Liver (tissue), 9 donors: ENCODE measurements around the gene ARF5. TPM values are rescaled to one million over a fixed set of nuclear protein-coding genes. Genes with fewer than 3 reads are reported as not detected.
A peak's percentile ranks its signal among the peaks of the same experiment; 100 is the strongest.

Experiments used
- DNase-seq: peaks from one replicate; pipeline ENCODE4 v3.0.0-alpha.2; 2017; ENCODE audit warnings: low spot score
- H3K27ac ChIP-seq, 2 donors: one replicate each; pipeline ENCODE4 v1.7.0; 2013; ENCODE audit warnings: inconsistent platforms in 2 of 2, low read length in 2 of 2, control low read depth in 1 of 2, low read depth in 1 of 2, mild to moderate bottlenecking in 1 of 2
- H3K27me3 ChIP-seq, 4 donors: one replicate each; pipeline versions ENCODE4 v1.6.1 to v1.7.0; 2013; ENCODE audit warnings: low read length in 3 of 4, inconsistent platforms in 1 of 4, mild to moderate bottlenecking in 1 of 4, moderate library complexity in 1 of 4; ENCODE audit not compliant: control insufficient read depth in 4 of 4, insufficient read depth in 4 of 4
- H3K36me3 ChIP-seq, 4 donors: one replicate each; pipeline versions ENCODE4 v1.6.1 to v1.7.0; 2013; ENCODE audit warnings: low read length in 3 of 4, mild to moderate bottlenecking in 3 of 4, low read depth in 1 of 4, moderate library complexity in 1 of 4; ENCODE audit not compliant: control insufficient read depth in 4 of 4, insufficient read depth in 3 of 4
- H3K4me1 ChIP-seq, 4 donors: one replicate each; pipeline versions ENCODE4 v1.6.1 to v1.7.0; 2013; ENCODE audit warnings: low read length in 3 of 4, mild to moderate bottlenecking in 3 of 4, moderate library complexity in 1 of 4; ENCODE audit not compliant: control insufficient read depth in 4 of 4, insufficient read depth in 4 of 4
- H3K4me3 ChIP-seq, 3 donors: one replicate each; pipeline versions ENCODE4 v1.6.1 to v1.7.0; 2013; ENCODE audit warnings: low read length in 3 of 3, control low read depth in 1 of 3, low read depth in 1 of 3, mild to moderate bottlenecking in 1 of 3
- H3K9ac ChIP-seq, 2 donors: one replicate each; pipeline ENCODE4 v1.7.0; 2013; ENCODE audit warnings: low read length in 2 of 2, mild to moderate bottlenecking in 2 of 2, moderate library complexity in 2 of 2, control low read depth in 1 of 2, low read depth in 1 of 2
- H3K9me3 ChIP-seq, 4 donors: one replicate each; pipeline versions ENCODE4 v1.6.1 to v1.7.0; 2013; ENCODE audit warnings: low read length in 3 of 4; ENCODE audit not compliant: control insufficient read depth in 4 of 4
- ATF3 ChIP-seq: IDR thresholded peaks from 2 replicates; pipeline ENCODE4 v1.6.1; 2016; ENCODE audit warnings: antibody characterized with exemption
- EGR1 ChIP-seq, 2 donors: IDR thresholded peaks; 2 replicates each; pipeline ENCODE4 v1.6.1; 2016 to 2018; ENCODE audit warnings: antibody characterized with exemption in 2 of 2, low read depth in 2 of 2
- FOXA1 ChIP-seq: IDR thresholded peaks from 2 replicates; pipeline ENCODE4 v1.6.1; 2016; ENCODE audit warnings: antibody characterized with exemption
- FOXA2 ChIP-seq: IDR thresholded peaks from 2 replicates; pipeline ENCODE4 v1.6.1; 2016; ENCODE audit warnings: antibody characterized with exemption
- GABPA ChIP-seq, 2 donors: IDR thresholded peaks in 1 of 2; conservative IDR thresholded peaks in 1 of 2; 2 replicates each; pipeline ENCODE4 v1.6.1; 2016; ENCODE audit warnings: antibody characterized with exemption in 2 of 2, mild to moderate bottlenecking in 1 of 2, moderate library complexity in 1 of 2
- HNF4A ChIP-seq, 2 donors: conservative IDR thresholded peaks; 2 replicates each; pipeline ENCODE4 v1.6.1; 2016; ENCODE audit warnings: antibody characterized with exemption in 2 of 2, mild to moderate bottlenecking in 2 of 2
- HNF4G ChIP-seq: IDR thresholded peaks from 2 replicates; pipeline ENCODE4 v1.6.1; 2016; ENCODE audit warnings: antibody characterized with exemption
- JUND ChIP-seq, 2 donors: IDR thresholded peaks; 2 replicates each; pipeline ENCODE4 v1.6.1; 2016; ENCODE audit warnings: antibody characterized with exemption in 2 of 2
- NR2F2 ChIP-seq: IDR thresholded peaks from 2 replicates; pipeline ENCODE4 v1.6.1; 2016; ENCODE audit warnings: antibody characterized with exemption
- RAD21 ChIP-seq, 2 donors: IDR thresholded peaks; 2 replicates each; pipeline ENCODE4 v1.6.1; 2016; ENCODE audit warnings: antibody characterized with exemption in 2 of 2, mild to moderate bottlenecking in 2 of 2
- RXRA ChIP-seq, 2 donors: IDR thresholded peaks; 2 replicates each; pipeline ENCODE4 v1.6.1; 2017 to 2018; ENCODE audit warnings: antibody characterized with exemption in 2 of 2, mild to moderate bottlenecking in 1 of 2
- SP1 ChIP-seq: IDR thresholded peaks from 2 replicates; pipeline ENCODE4 v1.6.1; 2018; ENCODE audit warnings: antibody characterized with exemption, mild to moderate bottlenecking
- TAF1 ChIP-seq: conservative IDR thresholded peaks from 2 replicates; pipeline ENCODE4 v1.6.1; 2016; ENCODE audit warnings: antibody characterized with exemption, mild to moderate bottlenecking
- YY1 ChIP-seq: IDR thresholded peaks from 2 replicates; pipeline ENCODE4 v1.6.1; 2016; ENCODE audit warnings: antibody characterized with exemption, mild to moderate bottlenecking
- ZBTB33 ChIP-seq: IDR thresholded peaks from 2 replicates; pipeline ENCODE4 v1.6.1; 2016; ENCODE audit warnings: antibody characterized with exemption
- WGBS: extraction: QIAGEN DNeasy Blood & Tissue Kit; methylation state at CpG from one replicate; pipeline ENCODE4 v1.1.7; 2013; 5-methylcytosine and 5-hydroxymethylcytosine counted together
- polyA plus RNA-seq, 2 donors: library from polyadenylated mRNA; stranded (reverse) in 1 of 2; unstranded in 1 of 2; fragments of 200-250 nt in 1 of 2; fragments of >200 nt in 1 of 2; fragmentation: Nextera tagmentation in 1 of 2; extraction: Ambion mirVana in 1 of 2; gene quantifications; one replicate each; pipeline versions ENCODE4 v1.2.1 to v1.2.3, GENCODE V29; 2013 to 2015
- total RNA-seq, 2 donors: library from RNA; depleted of rRNA; stranded (reverse); fragments of >200 nt; gene quantifications; one replicate each; pipeline ENCODE4 v1.2.3, GENCODE V29; 2014
- TF ChIP-seq, protein P1 (sequence below): fragments of 150-350 bp; IDR thresholded peaks from 2 replicates; pipeline ENCODE4 v1.5.1; 2017; ENCODE audit warnings: improper control_type of control experiment, low read depth, low read length; ENCODE audit not compliant: missing input control
- TF ChIP-seq, protein P2 (sequence below): IDR thresholded peaks from 2 replicates; pipeline ENCODE4 v1.6.1; 2016; ENCODE audit warnings: antibody characterized with exemption, mild to moderate bottlenecking
- TF ChIP-seq, protein P3 (sequence below): IDR thresholded peaks from 2 replicates; pipeline ENCODE4 v1.6.1; 2016; ENCODE audit warnings: antibody characterized with exemption
- donor health status: healthy.
- donor health status: healthy.
- donor health status: healthy.
- donor health status: healthy.
- donor health status: healthy.

The ARF5 gene
- total and polyA plus RNA-seq, 4 donors = 47.8 to 90.0 (median 55.4) TPM

DNA sequence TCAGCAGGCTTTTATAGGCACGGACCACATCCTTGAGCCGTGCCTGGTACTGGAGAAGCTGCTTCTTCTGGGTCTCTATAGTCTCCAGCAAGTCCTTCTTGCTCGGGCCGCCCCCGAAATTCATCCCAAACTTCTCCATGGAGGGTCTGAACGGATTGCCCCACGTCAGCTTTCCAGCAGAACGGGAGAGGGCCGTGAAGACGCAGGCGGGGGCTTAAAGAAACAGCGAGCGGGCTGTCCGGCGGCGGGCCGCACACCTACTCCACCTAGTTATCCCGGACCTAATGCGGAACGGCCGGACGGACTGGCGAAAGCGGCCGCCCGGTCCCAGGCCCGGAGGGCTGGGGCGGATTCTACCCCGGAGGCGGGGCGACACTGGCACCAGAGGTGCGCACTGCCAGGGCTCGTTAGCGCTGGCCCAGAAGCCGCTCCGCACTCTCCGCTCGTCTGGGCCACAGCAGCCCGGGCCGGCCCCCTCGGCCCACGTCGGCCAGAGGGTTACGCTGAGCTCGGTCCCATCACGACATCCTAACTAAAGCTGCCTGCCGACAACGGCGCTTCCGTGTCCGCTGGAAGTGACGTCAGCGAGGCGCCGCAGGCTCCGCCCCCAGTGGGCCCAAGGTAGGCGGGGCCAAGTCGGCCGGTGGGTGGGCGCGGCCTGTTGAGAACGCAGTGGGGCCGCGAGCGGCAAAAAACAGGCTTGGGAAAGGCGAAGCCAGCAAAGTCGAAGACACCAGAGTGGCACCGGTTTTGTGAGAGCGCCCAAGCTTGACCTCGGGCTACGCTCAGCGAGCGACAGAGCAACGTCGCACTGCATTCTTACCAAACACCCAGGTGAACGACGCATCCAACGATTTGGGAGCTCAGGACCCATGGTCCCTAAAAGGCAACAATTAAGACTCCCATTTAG, 2.9 kb upstream of the ARF5 start, which contains the start of gene GCC1:
Gene GCC1 (minus strand): TSS at position 553 of the 910 bp plus-strand sequence. CDS start 414 bp downstream, at position 139.
- H3K36me3 ChIP-seq = peaks cover 0 to under 1% (median 0%) of the 10 kb centered on the region in 4 donors
- peak within 1 kb of the TSS; percentile 65 to 77 (median 75) for H3K4me3 ChIP-seq
- 3% methylated on average over 78 of the region's 78 CpGs for WGBS
- peak within 1 kb of the TSS; percentile 70 to 72 for H3K9ac ChIP-seq
- H3K27me3 ChIP-seq = no peaks in the 10 kb centered on the region
- H3K4me1 ChIP-seq = peaks cover 18 to 74% (median 60%) of the 10 kb centered on the region in 4 donors
- H3K27ac ChIP-seq = peak within 1 kb of the TSS; percentile 63 to 71
- TF ChIP-seq, protein P1, sequence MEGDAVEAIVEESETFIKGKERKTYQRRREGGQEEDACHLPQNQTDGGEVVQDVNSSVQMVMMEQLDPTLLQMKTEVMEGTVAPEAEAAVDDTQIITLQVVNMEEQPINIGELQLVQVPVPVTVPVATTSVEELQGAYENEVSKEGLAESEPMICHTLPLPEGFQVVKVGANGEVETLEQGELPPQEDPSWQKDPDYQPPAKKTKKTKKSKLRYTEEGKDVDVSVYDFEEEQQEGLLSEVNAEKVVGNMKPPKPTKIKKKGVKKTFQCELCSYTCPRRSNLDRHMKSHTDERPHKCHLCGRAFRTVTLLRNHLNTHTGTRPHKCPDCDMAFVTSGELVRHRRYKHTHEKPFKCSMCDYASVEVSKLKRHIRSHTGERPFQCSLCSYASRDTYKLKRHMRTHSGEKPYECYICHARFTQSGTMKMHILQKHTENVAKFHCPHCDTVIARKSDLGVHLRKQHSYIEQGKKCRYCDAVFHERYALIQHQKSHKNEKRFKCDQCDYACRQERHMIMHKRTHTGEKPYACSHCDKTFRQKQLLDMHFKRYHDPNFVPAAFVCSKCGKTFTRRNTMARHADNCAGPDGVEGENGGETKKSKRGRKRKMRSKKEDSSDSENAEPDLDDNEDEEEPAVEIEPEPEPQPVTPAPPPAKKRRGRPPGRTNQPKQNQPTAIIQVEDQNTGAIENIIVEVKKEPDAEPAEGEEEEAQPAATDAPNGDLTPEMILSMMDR = no peak
- TF ChIP-seq ATF3 (no peak), JUND (IDR thresholded peaks at IDR 0.05) (peak in 1 of 2 donors; percentile 58), GABPA (IDR thresholded peaks at IDR 0.05 in 1 of 2, conservative IDR thresholded peaks at IDR 0.05 in 1 of 2) (peak; percentile 70 to 93), RXRA (IDR thresholded peaks at IDR 0.05) (no peak), NR2F2 (no peak), SP1 (peak; percentile 55), RAD21 (IDR thresholded peaks at IDR 0.05) (peak in 1 of 2 donors; percentile 18), HNF4G (no peak), YY1 (peak; percentile 55), FOXA2 (no peak), HNF4A (conservative IDR thresholded peaks at IDR 0.05) (no peak), FOXA1 (no peak), TAF1 (peak; percentile 45), EGR1 (IDR thresholded peaks at IDR 0.05; ENCODE audit: low read depth in 2 of 2) (no peak), ZBTB33 (no peak)
- TF ChIP-seq, protein P2, sequence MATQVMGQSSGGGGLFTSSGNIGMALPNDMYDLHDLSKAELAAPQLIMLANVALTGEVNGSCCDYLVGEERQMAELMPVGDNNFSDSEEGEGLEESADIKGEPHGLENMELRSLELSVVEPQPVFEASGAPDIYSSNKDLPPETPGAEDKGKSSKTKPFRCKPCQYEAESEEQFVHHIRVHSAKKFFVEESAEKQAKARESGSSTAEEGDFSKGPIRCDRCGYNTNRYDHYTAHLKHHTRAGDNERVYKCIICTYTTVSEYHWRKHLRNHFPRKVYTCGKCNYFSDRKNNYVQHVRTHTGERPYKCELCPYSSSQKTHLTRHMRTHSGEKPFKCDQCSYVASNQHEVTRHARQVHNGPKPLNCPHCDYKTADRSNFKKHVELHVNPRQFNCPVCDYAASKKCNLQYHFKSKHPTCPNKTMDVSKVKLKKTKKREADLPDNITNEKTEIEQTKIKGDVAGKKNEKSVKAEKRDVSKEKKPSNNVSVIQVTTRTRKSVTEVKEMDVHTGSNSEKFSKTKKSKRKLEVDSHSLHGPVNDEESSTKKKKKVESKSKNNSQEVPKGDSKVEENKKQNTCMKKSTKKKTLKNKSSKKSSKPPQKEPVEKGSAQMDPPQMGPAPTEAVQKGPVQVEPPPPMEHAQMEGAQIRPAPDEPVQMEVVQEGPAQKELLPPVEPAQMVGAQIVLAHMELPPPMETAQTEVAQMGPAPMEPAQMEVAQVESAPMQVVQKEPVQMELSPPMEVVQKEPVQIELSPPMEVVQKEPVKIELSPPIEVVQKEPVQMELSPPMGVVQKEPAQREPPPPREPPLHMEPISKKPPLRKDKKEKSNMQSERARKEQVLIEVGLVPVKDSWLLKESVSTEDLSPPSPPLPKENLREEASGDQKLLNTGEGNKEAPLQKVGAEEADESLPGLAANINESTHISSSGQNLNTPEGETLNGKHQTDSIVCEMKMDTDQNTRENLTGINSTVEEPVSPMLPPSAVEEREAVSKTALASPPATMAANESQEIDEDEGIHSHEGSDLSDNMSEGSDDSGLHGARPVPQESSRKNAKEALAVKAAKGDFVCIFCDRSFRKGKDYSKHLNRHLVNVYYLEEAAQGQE = peak; percentile 56
- TF ChIP-seq, protein P3, sequence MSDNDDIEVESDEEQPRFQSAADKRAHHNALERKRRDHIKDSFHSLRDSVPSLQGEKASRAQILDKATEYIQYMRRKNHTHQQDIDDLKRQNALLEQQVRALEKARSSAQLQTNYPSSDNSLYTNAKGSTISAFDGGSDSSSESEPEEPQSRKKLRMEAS = no peak
- peak; percentile 99 for DNase-seq
- no peaks in the 10 kb centered on the region for H3K9me3 ChIP-seq
